H1 (cell line): Measurements from ENCODE around the gene TNRC6C. TPM values are rescaled to one million over a fixed set of nuclear protein-coding genes. Genes with fewer than 3 reads are reported as not detected.
"Not testable (repeated sequence)": the region's sequence is repeated elsewhere in the genome, so short reads cannot be mapped to it uniquely, and the experiment has no call there.

Experiments
- CTCF ChIA-PET: fragments of 300-600 bp; sonication (Branson Sonifier 250); formaldehyde crosslinking; loops from one replicate; lab custom pipeline; 2021; ENCODE audit not compliant: partially characterized antibody; lab: Charles Lee
- POLR2A ChIA-PET: fragments of 300-600 bp; sonication (Branson Sonifier 250); formaldehyde crosslinking; loops from one replicate; lab custom pipeline; 2021; ENCODE audit warnings: inconsistent platforms; ENCODE audit not compliant: partially characterized antibody; lab: Charles Lee
- DNase-seq, 2 experiments: peaks; one replicate each; pipeline versions ENCODE4 v3.0.0 to v3.0.0-alpha.2; 2010 to 2022; ENCODE audit warnings: low spot score in 2 of 2, low read depth in 1 of 2, mixed read lengths in 1 of 2
- FAIRE-seq: peaks from 2 replicates; lab custom pipeline; 2011; peaks lifted over from hg19 to GRCh38; lab: Jason Lieb, UNC
- H2AFZ ChIP-seq: 2 replicates; pipeline ENCODE4 v1.8.1; 2012; ENCODE audit warnings: low read length, inconsistent platforms
- H2AK5ac ChIP-seq: 2 replicates; pipeline ENCODE4 v1.6.1; 2013; ENCODE audit warnings: low read depth, low read length
- H2BK120ac ChIP-seq: replicated peaks from 2 replicates; pipeline ENCODE3; 2013; ENCODE audit warnings: low read depth, low read length, inconsistent platforms
- H2BK12ac ChIP-seq: 2 replicates; pipeline ENCODE4 v1.6.1; 2013; ENCODE audit warnings: low read depth, low read length
- H2BK15ac ChIP-seq: 2 replicates; pipeline ENCODE4 v1.6.1; 2013; ENCODE audit warnings: low read length
- H2BK20ac ChIP-seq: 2 replicates; pipeline ENCODE4 v1.6.1; 2013; ENCODE audit warnings: low read length
- H2BK5ac ChIP-seq: 2 replicates; pipeline ENCODE4 v1.6.1; 2013; ENCODE audit warnings: low read depth, low read length
- H3K14ac ChIP-seq: 2 replicates; pipeline ENCODE4 v1.6.1; 2013; ENCODE audit warnings: inconsistent platforms; ENCODE audit not compliant: insufficient read length
- H3K18ac ChIP-seq: 2 replicates; pipeline ENCODE4 v1.6.1; 2013; ENCODE audit warnings: low read length; ENCODE audit errors: extremely low read depth
- H3K23ac ChIP-seq: 2 replicates; pipeline ENCODE4 v1.6.1; 2013; ENCODE audit warnings: inconsistent platforms; ENCODE audit not compliant: insufficient read length
- H3K23me2 ChIP-seq: 2 replicates; pipeline ENCODE4 v1.6.1; 2013; ENCODE audit warnings: low read depth, low read length
- H3K27ac ChIP-seq: 2 replicates; pipeline ENCODE4 v1.6.1; 2011; ENCODE audit warnings: low read depth, low read length, inconsistent platforms
- H3K27me3 ChIP-seq, 4 experiments: replicated peaks in 1 of 4; 1 replicate in 1 of 4; 2 replicates in 3 of 4; pipeline versions ENCODE4 v1.6.1 to v1.8.1; 2011 to 2013; ENCODE audit warnings: low read length in 3 of 4, mild to moderate bottlenecking in 3 of 4, inconsistent platforms in 2 of 4, mixed read lengths in 2 of 4, moderate library complexity in 1 of 4; ENCODE audit not compliant: control insufficient read depth in 3 of 4, insufficient read depth in 3 of 4; ENCODE audit errors: extremely low read depth in 1 of 4
- H3K36me3 ChIP-seq, 4 experiments: 2 replicates each; pipeline versions ENCODE4 v1.6.1 to v1.8.1; 2011 to 2013; ENCODE audit warnings: mild to moderate bottlenecking in 4 of 4, low read length in 3 of 4, moderate library complexity in 2 of 4, control low read depth in 1 of 4, inconsistent platforms in 1 of 4; ENCODE audit not compliant: insufficient read depth in 4 of 4, control insufficient read depth in 2 of 4
- H3K4ac ChIP-seq: replicated peaks from 2 replicates; pipeline ENCODE3; 2013; ENCODE audit warnings: low read length, low read depth, mixed read lengths, inconsistent platforms; ENCODE audit not compliant: insufficient read length
- H3K4me1 ChIP-seq, 4 experiments: replicated peaks in 1 of 4; 1 replicate in 1 of 4; 2 replicates in 3 of 4; pipeline versions ENCODE4 v1.6.1 to v1.8.1; 2011 to 2013; ENCODE audit warnings: low read length in 3 of 4, inconsistent platforms in 2 of 4, mixed read lengths in 1 of 4; ENCODE audit not compliant: insufficient read depth in 4 of 4, control insufficient read depth in 3 of 4
- H3K4me2 ChIP-seq, 2 experiments: 2 replicates each; pipeline versions ENCODE4 v1.6.1 to v1.8.1; 2011 to 2013; ENCODE audit warnings: low read depth in 2 of 2, low read length in 2 of 2, control low read depth in 1 of 2, inconsistent platforms in 1 of 2, mild to moderate bottlenecking in 1 of 2; ENCODE audit not compliant: insufficient read depth in 1 of 2
- H3K4me3 ChIP-seq, 4 experiments: fragments of 200-600, 300-600 bp in 1 of 4; sonication (generic), shearing (Covaris generic), sonication (Bioruptor Twin) in 1 of 4; 2 replicates each; pipeline versions ENCODE4 v1.5.1 to v1.8.1; 2011 to 2016; ENCODE audit warnings: low read length in 4 of 4, low read depth in 3 of 4, control low read depth in 2 of 4, inconsistent platforms in 2 of 4, mild to moderate bottlenecking in 2 of 4, mixed read lengths in 1 of 4, moderate library complexity in 1 of 4; ENCODE audit not compliant: insufficient read depth in 2 of 4; ENCODE audit errors: extremely low read depth in 1 of 4
- H3K56ac ChIP-seq: replicated peaks from 2 replicates; pipeline ENCODE3; 2013; ENCODE audit warnings: low read depth, mild to moderate bottlenecking, mixed read lengths, low read length, inconsistent platforms; ENCODE audit not compliant: insufficient read length
- H3K79me1 ChIP-seq: 2 replicates; pipeline ENCODE4 v1.6.1; 2013; ENCODE audit warnings: low read depth, low read length, control low read depth
- H3K79me2 ChIP-seq, 2 experiments: 2 replicates each; pipeline versions ENCODE4 v1.6.1 to v1.8.1; 2012 to 2013; ENCODE audit warnings: low read length in 2 of 2, mild to moderate bottlenecking in 2 of 2, inconsistent platforms in 1 of 2; ENCODE audit not compliant: insufficient read depth in 2 of 2, control insufficient read depth in 1 of 2
- H3K9ac ChIP-seq, 4 experiments: replicated peaks in 1 of 4; 1 replicate in 1 of 4; 2 replicates in 3 of 4; pipeline versions ENCODE4 v1.6.1 to v1.8.1; 2011 to 2013; ENCODE audit warnings: low read depth in 3 of 4, low read length in 3 of 4, control low read depth in 2 of 4, mild to moderate bottlenecking in 2 of 4, moderate library complexity in 2 of 4, inconsistent platforms in 1 of 4; ENCODE audit errors: extremely low read depth in 1 of 4
- H3K9me3 ChIP-seq, 2 experiments: 2 replicates each; pipeline versions ENCODE4 v1.6.1 to v1.8.1; 2012 to 2013; ENCODE audit warnings: mild to moderate bottlenecking in 2 of 2, moderate library complexity in 2 of 2, control low read depth in 1 of 2, inconsistent platforms in 1 of 2, low read depth in 1 of 2, low read length in 1 of 2, mixed read lengths in 1 of 2; ENCODE audit not compliant: insufficient read depth in 2 of 2
- H4K20me1 ChIP-seq, 2 experiments: replicated peaks in 1 of 2; 2 replicates each; pipeline versions ENCODE3 to v1.8.1; 2011 to 2013; ENCODE audit warnings: inconsistent platforms in 2 of 2, low read length in 2 of 2, mild to moderate bottlenecking in 1 of 2; ENCODE audit not compliant: insufficient read depth in 2 of 2, control insufficient read depth in 1 of 2
- H4K5ac ChIP-seq: 2 replicates; pipeline ENCODE4 v1.6.1; 2013; ENCODE audit warnings: low read length, low read depth, mixed read lengths, inconsistent platforms; ENCODE audit not compliant: insufficient read length
- H4K8ac ChIP-seq: 2 replicates; pipeline ENCODE4 v1.8.0; 2013; ENCODE audit warnings: mild to moderate bottlenecking, moderate library complexity, low read length, inconsistent platforms; ENCODE audit not compliant: insufficient read depth; ENCODE audit errors: extremely low read depth
- H4K91ac ChIP-seq: replicated peaks from 2 replicates; pipeline ENCODE3; 2013; ENCODE audit warnings: low read length, mixed read lengths, inconsistent platforms; ENCODE audit not compliant: insufficient read length
- WGBS, 2 experiments: shearing (Covaris generic) in 1 of 2; methylation state at CpG; one replicate each; pipeline versions ENCODE4 v1.1.6 to v1.1.7; 2013 to 2015; ENCODE audit warnings: low lambda C conversion rate in 2 of 2, mixed read lengths in 2 of 2, inconsistent platforms in 1 of 2, low coverage in 1 of 2, missing lambda C conversion rate in 1 of 2; ENCODE audit not compliant: insufficient replicate concordance in 2 of 2, insufficient coverage in 1 of 2, insufficient read length in 1 of 2; ENCODE audit errors: extremely low coverage in 1 of 2, missing lambda C conversion rate in 1 of 2; 5-methylcytosine and 5-hydroxymethylcytosine counted together
- polyA plus RNA-seq, 7 experiments: library from polyadenylated mRNA; depleted of rRNA in 3 of 7; stranded (reverse) in 5 of 7; unstranded in 2 of 7; fragments of >200 nt in 5 of 7; fragments of 200-250 nt in 2 of 7; gene quantifications; 1 replicate in 5 of 7; 2 replicates in 1 of 7; 4 replicates in 1 of 7; pipeline versions ENCODE4 v1.2.1 to v1.2.3, GENCODE V29; 2011 to 2013; ENCODE audit warnings: missing spikeins in 2 of 7, mixed read lengths in 2 of 7
- total RNA-seq: library from RNA; stranded (reverse); fragmentation: NEBNext Ultra II Directional; extraction: Animal tissue kit (Norgen Biotek cat#: 25700); gene quantifications from 2 replicates; pipeline ENCODE4 v1.2.1, GENCODE V29; 2021

The TNRC6C gene
- total and polyA plus RNA-seq, 2 of the 8 experiments (the other 6 are each of a cell fraction or from before 2014, with no cell fraction given) = 2.8 to 28.9 TPM

DNA sequence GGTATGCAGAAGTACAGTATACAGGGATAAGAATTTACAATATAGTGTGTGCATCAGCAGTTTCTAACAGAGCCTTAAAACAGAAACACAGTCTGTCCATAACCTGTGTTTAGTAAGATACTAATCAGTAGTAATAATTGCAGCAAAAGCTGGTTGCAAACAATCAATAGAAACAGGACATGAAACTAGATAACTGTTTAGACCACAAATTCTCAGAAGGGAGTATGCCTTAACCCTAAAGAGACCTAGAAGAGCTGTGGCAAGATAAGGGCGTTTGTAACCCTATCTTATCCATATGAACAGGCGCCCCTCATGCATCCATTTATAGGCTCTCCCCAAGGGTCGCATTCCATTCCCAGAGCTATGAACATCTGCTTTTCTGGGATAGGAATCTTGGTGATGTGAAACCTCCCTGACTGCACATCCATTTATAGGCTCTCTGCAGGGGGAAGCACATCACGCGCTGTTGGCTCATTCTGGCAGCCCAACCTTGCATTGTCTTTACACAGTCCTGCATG is 123.9 kb downstream of the TNRC6C start:
- H3K9me3 ChIP-seq, H3K23me2 ChIP-seq, H2BK12ac ChIP-seq, H2AK5ac ChIP-seq, H4K20me1 ChIP-seq, H3K9ac ChIP-seq, H3K56ac ChIP-seq, H3K79me1 ChIP-seq, H4K5ac ChIP-seq, H3K4ac ChIP-seq, H4K91ac ChIP-seq, H3K4me3 ChIP-seq, H3K4me2 ChIP-seq, H2AFZ ChIP-seq, FAIRE-seq, H2BK20ac ChIP-seq, H3K27ac ChIP-seq, DNase-seq, H4K8ac ChIP-seq, H3K18ac ChIP-seq, H3K79me2 ChIP-seq, H3K4me1 ChIP-seq, H3K23ac ChIP-seq, H3K14ac ChIP-seq, H2BK15ac ChIP-seq, H3K27me3 ChIP-seq, H2BK5ac ChIP-seq, H2BK120ac ChIP-seq: not testable (repeated sequence)
- 89% methylated on average over 5 of the region's 5 CpGs; no CpG with 5 or more reads in 1 of the 2 experiments for WGBS, 2 experiments
- H3K36me3 ChIP-seq = peaks cover 20 to 50% (median 35%) of the 10 kb centered on the region in 4 experiments; a peak in 7 of 8 replicates
- CTCF ChIA-PET = interaction anchor here (1.3 to 2.2 kb wide), 4 partner anchors 9 to 94 kb away, joined by 4 to 5 read pairs (median 5); no protein-coding TSS in a partner anchor
- POLR2A ChIA-PET = interaction anchor here (1.3 kb wide), 1 partner anchor 104 kb away, joined by 3 read pairs; no protein-coding TSS in a partner anchor
